Measurements from ENCODE around the gene KLHL4.

DNA sequence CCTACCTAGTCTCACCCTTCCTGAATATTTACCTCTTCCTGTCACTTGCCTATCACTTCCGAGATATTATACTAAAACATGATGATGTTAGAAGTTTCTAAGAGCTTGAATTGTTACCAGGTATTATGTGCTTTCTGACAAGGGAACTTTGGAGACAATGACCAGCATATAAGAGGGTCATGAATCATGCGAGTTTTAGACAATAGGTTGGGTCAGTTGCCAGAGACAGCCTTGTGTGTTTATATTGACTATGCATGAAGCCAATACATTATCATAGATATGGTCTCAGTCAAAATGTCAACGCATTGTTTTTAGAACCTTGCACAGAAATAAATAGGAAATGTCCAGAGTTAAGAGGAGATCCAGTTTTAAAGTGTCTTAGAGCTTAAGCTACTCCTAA, 116.8 kb downstream of the KLHL4 start:
- TF ChIP-seq, protein P1, sequence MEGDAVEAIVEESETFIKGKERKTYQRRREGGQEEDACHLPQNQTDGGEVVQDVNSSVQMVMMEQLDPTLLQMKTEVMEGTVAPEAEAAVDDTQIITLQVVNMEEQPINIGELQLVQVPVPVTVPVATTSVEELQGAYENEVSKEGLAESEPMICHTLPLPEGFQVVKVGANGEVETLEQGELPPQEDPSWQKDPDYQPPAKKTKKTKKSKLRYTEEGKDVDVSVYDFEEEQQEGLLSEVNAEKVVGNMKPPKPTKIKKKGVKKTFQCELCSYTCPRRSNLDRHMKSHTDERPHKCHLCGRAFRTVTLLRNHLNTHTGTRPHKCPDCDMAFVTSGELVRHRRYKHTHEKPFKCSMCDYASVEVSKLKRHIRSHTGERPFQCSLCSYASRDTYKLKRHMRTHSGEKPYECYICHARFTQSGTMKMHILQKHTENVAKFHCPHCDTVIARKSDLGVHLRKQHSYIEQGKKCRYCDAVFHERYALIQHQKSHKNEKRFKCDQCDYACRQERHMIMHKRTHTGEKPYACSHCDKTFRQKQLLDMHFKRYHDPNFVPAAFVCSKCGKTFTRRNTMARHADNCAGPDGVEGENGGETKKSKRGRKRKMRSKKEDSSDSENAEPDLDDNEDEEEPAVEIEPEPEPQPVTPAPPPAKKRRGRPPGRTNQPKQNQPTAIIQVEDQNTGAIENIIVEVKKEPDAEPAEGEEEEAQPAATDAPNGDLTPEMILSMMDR (conservative IDR thresholded peaks at IDR 0.05) = no peak
- no peak for TF ChIP-seq ZFX (IDR thresholded peaks at IDR 0.05)
